HEK293 (cell line): ENCODE measurements around the gene PDLIM4.

Experiments used
- CTCF ChIA-PET: fragments of 350-600 bp; formaldehyde crosslinking; extraction: SDS; loops from one replicate; lab custom pipeline; 2021; ENCODE audit warnings: antibody characterized with exemption; lab: Yijun Ruan, JAX
- POLR2A ChIA-PET: fragments of 300-600 bp; formaldehyde crosslinking; extraction: SDS; loops from one replicate; lab custom pipeline; 2020; ENCODE audit warnings: antibody characterized with exemption, inconsistent platforms; lab: Yijun Ruan, JAX
- H3K27ac ChIP-seq: fragments of 200-500 bp; sonication (Bioruptor generic); 2 replicates; pipeline ENCODE4 v1.5.1; 2014; ENCODE audit warnings: low read depth, low read length, control low read depth, inconsistent platforms; ENCODE audit errors: extremely low read depth
- H3K36me3 ChIP-seq, 2 experiments: fragments of 200-500 bp in 1 of 2; sonication (Bioruptor generic) in 1 of 2; 1 replicate in 1 of 2; 2 replicates in 1 of 2; pipeline ENCODE4 v1.5.1; 2014 to 2017; ENCODE audit warnings: inconsistent platforms in 2 of 2, low read length in 2 of 2; ENCODE audit not compliant: control insufficient read depth in 2 of 2, insufficient read depth in 1 of 2
- H3K4me1 ChIP-seq: fragments of 200-500 bp; sonication (Bioruptor generic); 2 replicates; pipeline ENCODE4 v1.5.1; 2014; ENCODE audit warnings: mild to moderate bottlenecking, low read length, inconsistent platforms; ENCODE audit not compliant: control insufficient read depth, insufficient read depth
- H3K4me3 ChIP-seq: 2 replicates; pipeline ENCODE4 v1.5.1; 2011; ENCODE audit warnings: low read depth, mild to moderate bottlenecking, control low read depth, low read length, moderate library complexity
- H3K9me3 ChIP-seq: fragments of 200-500 bp; sonication (Bioruptor generic); 2 replicates; pipeline ENCODE4 v1.5.1; 2014; ENCODE audit warnings: low read depth, low read length, inconsistent platforms; ENCODE audit not compliant: control insufficient read depth, insufficient read depth
- EGR2 ChIP-seq: fragments of 450-650 bp; formaldehyde crosslinking; IDR thresholded peaks from 2 replicates; pipeline ENCODE4 v1.5.1; 2016; ENCODE audit warnings: low read depth, missing biosample characterization, missing genetic modification characterization
- FEZF1 ChIP-seq: fragments of 450-650 bp; formaldehyde crosslinking; IDR thresholded peaks from 2 replicates; pipeline ENCODE4 v1.5.1; 2016; ENCODE audit warnings: missing biosample characterization, missing genetic modification characterization
- GLI4 ChIP-seq: fragments of 450-650 bp; formaldehyde crosslinking; IDR thresholded peaks from 2 replicates; pipeline ENCODE4 v1.5.1; 2016; ENCODE audit warnings: missing biosample characterization, missing genetic modification characterization
- REPIN1 ChIP-seq: fragments of 450-650 bp; formaldehyde crosslinking; IDR thresholded peaks from 2 replicates; pipeline ENCODE4 v1.5.1; 2017; ENCODE audit warnings: missing biosample characterization, missing genetic modification characterization, low read depth
- SCRT2 ChIP-seq: fragments of 450-650 bp; formaldehyde crosslinking; IDR thresholded peaks from 2 replicates; pipeline ENCODE4 v1.5.1; 2016; ENCODE audit warnings: missing biosample characterization, missing genetic modification characterization
- YY2 ChIP-seq: fragments of 450-650 bp; formaldehyde crosslinking; IDR thresholded peaks from 2 replicates; pipeline ENCODE4 v1.5.1; 2016; ENCODE audit warnings: missing biosample characterization, missing genetic modification characterization
- ZNF121 ChIP-seq: fragments of 450-650 bp; formaldehyde crosslinking; IDR thresholded peaks from 2 replicates; pipeline ENCODE4 v1.5.1; 2016; ENCODE audit warnings: missing biosample characterization, missing genetic modification characterization
- ZNF239 ChIP-seq: fragments of 450-650 bp; formaldehyde crosslinking; IDR thresholded peaks from 2 replicates; pipeline ENCODE4 v1.5.1; 2016; ENCODE audit warnings: missing biosample characterization, missing genetic modification characterization
- ZNF335 ChIP-seq: fragments of 450-650 bp; formaldehyde crosslinking; conservative IDR thresholded peaks from 2 replicates; pipeline ENCODE4 v1.5.1; 2016; ENCODE audit warnings: missing biosample characterization, missing genetic modification characterization
- ZNF350 ChIP-seq: fragments of 450-650 bp; formaldehyde crosslinking; IDR thresholded peaks from 2 replicates; pipeline ENCODE4 v1.5.0; 2017; ENCODE audit warnings: missing biosample characterization, mild to moderate bottlenecking, missing genetic modification characterization
- ZNF354C ChIP-seq: fragments of 450-650 bp; formaldehyde crosslinking; IDR thresholded peaks from 2 replicates; pipeline ENCODE4 v1.5.1; 2016; ENCODE audit warnings: missing biosample characterization, missing genetic modification characterization, low read depth, borderline replicate concordance
- ZNF37A ChIP-seq: fragments of 450-650 bp; IDR thresholded peaks from 2 replicates; pipeline ENCODE4 v1.5.1; 2018; ENCODE audit warnings: missing biosample characterization, missing genetic modification characterization
- ZNF423 ChIP-seq: fragments of 450-650 bp; formaldehyde crosslinking; IDR thresholded peaks from 2 replicates; pipeline ENCODE4 v1.5.1; 2016; ENCODE audit warnings: missing biosample characterization, missing genetic modification characterization
- ZNF558 ChIP-seq: fragments of 450-650 bp; formaldehyde crosslinking; IDR thresholded peaks from 2 replicates; pipeline ENCODE4 v1.5.1; 2016; ENCODE audit warnings: missing biosample characterization, missing genetic modification characterization
- ZNF560 ChIP-seq: fragments of 450-650 bp; formaldehyde crosslinking; IDR thresholded peaks from 2 replicates; pipeline ENCODE4 v1.5.1; 2017; ENCODE audit warnings: missing biosample characterization, missing genetic modification characterization, borderline replicate concordance
- ZNF610 ChIP-seq: fragments of 450-650 bp; formaldehyde crosslinking; IDR thresholded peaks from 2 replicates; pipeline ENCODE4 v1.5.1; 2016; ENCODE audit warnings: missing biosample characterization, missing genetic modification characterization, borderline replicate concordance
- ZNF670 ChIP-seq: fragments of 450-650 bp; formaldehyde crosslinking; IDR thresholded peaks from 2 replicates; pipeline ENCODE4 v1.5.1; 2016; ENCODE audit warnings: missing biosample characterization, missing genetic modification characterization, low read depth
- ZNF677 ChIP-seq: fragments of 450-650 bp; IDR thresholded peaks from 2 replicates; pipeline ENCODE4 v1.5.0; 2018; ENCODE audit warnings: missing biosample characterization, mild to moderate bottlenecking, missing genetic modification characterization, moderate library complexity
- ZNF701 ChIP-seq: fragments of 450-650 bp; formaldehyde crosslinking; IDR thresholded peaks from 2 replicates; pipeline ENCODE4 v1.5.1; 2016; ENCODE audit warnings: missing biosample characterization, missing genetic modification characterization
- ZNF768 ChIP-seq: fragments of 450-650 bp; formaldehyde crosslinking; IDR thresholded peaks from 2 replicates; pipeline ENCODE4 v1.5.1; 2018; ENCODE audit warnings: missing biosample characterization, mild to moderate bottlenecking, missing genetic modification characterization
- TF ChIP-seq, protein P1 (sequence below): fragments of 450-650 bp; formaldehyde crosslinking; IDR thresholded peaks from 2 replicates; pipeline ENCODE4 v1.5.1; 2017; ENCODE audit warnings: missing biosample characterization, missing genetic modification characterization
- TF ChIP-seq, protein P2 (sequence below): fragments of 450-650 bp; formaldehyde crosslinking; IDR thresholded peaks from 2 replicates; pipeline ENCODE4 v1.5.1; 2016; ENCODE audit warnings: missing biosample characterization, missing genetic modification characterization
- TF ChIP-seq, protein P3 (sequence below): fragments of 450-650 bp; formaldehyde crosslinking; IDR thresholded peaks from 2 replicates; pipeline ENCODE4 v1.5.1; 2016; ENCODE audit warnings: missing biosample characterization, missing genetic modification characterization

The PDLIM4 gene

DNA sequence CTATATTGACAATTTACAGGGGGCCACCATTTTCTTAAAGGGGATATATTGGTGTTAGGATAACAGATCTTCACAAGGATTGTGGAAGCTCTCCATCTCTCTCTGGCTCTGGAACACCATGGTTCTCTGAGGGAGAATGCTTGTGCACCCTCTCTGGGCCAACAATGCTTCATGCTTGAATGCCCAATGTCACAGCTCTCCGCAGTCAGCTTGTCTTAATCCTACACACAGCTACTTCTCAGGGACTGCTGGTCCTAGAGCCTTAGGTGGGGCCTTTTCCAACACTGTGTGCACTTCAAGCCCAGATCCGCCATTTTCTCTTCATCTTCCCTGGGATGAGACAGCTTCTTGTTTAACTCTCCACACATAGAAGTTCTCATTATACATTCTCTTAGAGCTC lies 6.9 kb upstream of the PDLIM4 start:
- ChIA-PET POLR2A (no interaction called here), CTCF (interaction anchor here (0.6 to 6.8 kb wide), 5 partner anchors 10 to 137 kb away, joined by 3 to 52 read pairs (median 4); no protein-coding TSS in a partner anchor)

DNA sequence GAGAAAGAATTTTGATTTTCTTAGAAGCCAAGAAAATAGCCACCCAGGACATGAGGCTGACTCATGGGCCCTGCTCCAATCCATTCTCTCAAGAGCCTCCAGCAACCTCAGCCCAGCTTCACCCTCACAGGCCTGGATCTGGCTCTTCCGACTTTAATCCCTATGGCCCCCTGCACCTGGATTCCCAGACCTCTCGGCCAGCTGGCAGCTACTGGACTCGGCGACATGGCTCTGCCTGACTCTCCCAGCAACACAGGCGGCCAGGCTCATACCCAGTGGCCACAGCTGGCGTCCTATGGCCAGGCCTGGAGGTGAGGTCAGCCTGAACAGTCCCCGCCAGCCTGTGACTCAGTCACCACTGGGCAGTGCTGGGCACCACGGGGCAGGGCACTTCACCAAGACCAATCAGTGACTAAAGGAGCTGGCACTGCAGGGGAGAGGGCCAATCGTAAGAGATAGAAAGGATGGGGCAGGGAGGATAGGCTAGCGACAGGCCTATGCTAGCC lies 6.2 kb upstream of the PDLIM4 start:
- no peaks in the 10 kb centered on the region for H3K9me3 ChIP-seq
- TF ChIP-seq ZNF350 (tag by site-specific recombination) (no peak), ZNF677 (tag by site-specific recombination) (no peak)
- POLR2A ChIA-PET, result no interaction called here
- no peak overlapping the region for H3K27ac ChIP-seq
- H3K36me3 ChIP-seq, result no peaks in the 10 kb centered on the region
- H3K4me1 ChIP-seq, result no peaks in the 10 kb centered on the region
- H3K4me3 ChIP-seq, result no peak overlapping the region
- CTCF ChIA-PET, result interaction anchor here (6.8 kb wide), 1 partner anchor 13 kb away, joined by 52 read pairs; no protein-coding TSS in a partner anchor

More for the DNA sequence above, 6.9 kb upstream of the PDLIM4 start:
- Histone ChIP-seq H3K27ac (no peak overlapping the region), H3K4me3 (no peak overlapping the region), H3K4me1 (no peaks in the 10 kb centered on the region), H3K36me3 (no peaks in the 10 kb centered on the region), H3K9me3 (no peaks in the 10 kb centered on the region)
- TF ChIP-seq EGR2 (tag by site-specific recombination) (no peak), ZNF558 (tag by site-specific recombination) (no peak), ZNF37A (no peak), ZNF768 (no peak), ZNF670 (tag by site-specific recombination) (no peak), ZNF610 (tag by site-specific recombination) (no peak), ZNF335 (tag by site-specific recombination) (no peak), GLI4 (tag by site-specific recombination) (no peak)
- TF ChIP-seq, protein P1, sequence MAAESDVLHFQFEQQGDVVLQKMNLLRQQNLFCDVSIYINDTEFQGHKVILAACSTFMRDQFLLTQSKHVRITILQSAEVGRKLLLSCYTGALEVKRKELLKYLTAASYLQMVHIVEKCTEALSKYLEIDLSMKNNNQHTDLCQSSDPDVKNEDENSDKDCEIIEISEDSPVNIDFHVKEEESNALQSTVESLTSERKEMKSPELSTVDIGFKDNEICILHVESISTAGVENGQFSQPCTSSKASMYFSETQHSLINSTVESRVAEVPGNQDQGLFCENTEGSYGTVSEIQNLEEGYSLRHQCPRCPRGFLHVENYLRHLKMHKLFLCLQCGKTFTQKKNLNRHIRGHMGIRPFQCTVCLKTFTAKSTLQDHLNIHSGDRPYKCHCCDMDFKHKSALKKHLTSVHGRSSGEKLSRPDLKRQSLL (tag by site-specific recombination), result no peak
- TF ChIP-seq, protein P2, sequence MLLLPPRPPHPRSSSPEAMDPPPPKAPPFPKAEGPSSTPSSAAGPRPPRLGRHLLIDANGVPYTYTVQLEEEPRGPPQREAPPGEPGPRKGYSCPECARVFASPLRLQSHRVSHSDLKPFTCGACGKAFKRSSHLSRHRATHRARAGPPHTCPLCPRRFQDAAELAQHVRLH (tag by site-specific recombination), result no peak
- TF ChIP-seq, all 188 proteins: peak for 0

DNA sequence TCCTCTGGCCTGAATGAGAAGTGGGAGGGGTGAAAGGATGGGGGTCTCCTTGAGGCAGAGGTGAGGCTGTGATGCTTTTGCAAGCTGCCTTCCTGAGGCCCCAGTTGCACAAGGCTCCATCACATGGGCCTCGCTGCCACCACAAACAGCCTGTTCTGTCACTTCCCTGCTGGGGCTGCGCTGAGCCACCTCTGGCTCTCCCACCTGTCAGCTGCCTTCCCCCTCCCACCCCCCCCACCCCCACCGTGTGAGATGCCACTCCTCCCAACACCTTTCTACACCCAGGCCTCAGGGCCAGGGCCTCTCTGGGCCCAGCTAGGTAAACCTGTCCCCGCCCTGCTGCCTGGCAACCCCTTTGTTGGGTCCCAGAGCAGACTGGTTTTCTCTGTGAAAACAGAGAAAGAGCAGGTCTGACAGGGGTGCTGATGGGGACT lies 4.5 kb upstream of the PDLIM4 start:
- Histone ChIP-seq H3K4me3 (no peak overlapping the region), H3K36me3 (no peaks in the 10 kb centered on the region), H3K9me3 (no peaks in the 10 kb centered on the region), H3K27ac (no peak overlapping the region), H3K4me1 (no peaks in the 10 kb centered on the region)
- TF ChIP-seq EGR2 (tag by site-specific recombination) (no peak), ZNF354C (no peak), FEZF1 (tag by site-specific recombination) (no peak), ZNF121 (tag by site-specific recombination) (no peak), ZNF423 (no peak), REPIN1 (tag by site-specific recombination) (no peak), SCRT2 (tag by site-specific recombination) (no peak), ZNF701 (tag by site-specific recombination) (no peak), ZNF560 (tag by site-specific recombination) (no peak), YY2 (tag by site-specific recombination) (no peak), ZNF239 (tag by site-specific recombination) (no peak), GLI4 (tag by site-specific recombination) (no peak)
- TF ChIP-seq, protein P3, sequence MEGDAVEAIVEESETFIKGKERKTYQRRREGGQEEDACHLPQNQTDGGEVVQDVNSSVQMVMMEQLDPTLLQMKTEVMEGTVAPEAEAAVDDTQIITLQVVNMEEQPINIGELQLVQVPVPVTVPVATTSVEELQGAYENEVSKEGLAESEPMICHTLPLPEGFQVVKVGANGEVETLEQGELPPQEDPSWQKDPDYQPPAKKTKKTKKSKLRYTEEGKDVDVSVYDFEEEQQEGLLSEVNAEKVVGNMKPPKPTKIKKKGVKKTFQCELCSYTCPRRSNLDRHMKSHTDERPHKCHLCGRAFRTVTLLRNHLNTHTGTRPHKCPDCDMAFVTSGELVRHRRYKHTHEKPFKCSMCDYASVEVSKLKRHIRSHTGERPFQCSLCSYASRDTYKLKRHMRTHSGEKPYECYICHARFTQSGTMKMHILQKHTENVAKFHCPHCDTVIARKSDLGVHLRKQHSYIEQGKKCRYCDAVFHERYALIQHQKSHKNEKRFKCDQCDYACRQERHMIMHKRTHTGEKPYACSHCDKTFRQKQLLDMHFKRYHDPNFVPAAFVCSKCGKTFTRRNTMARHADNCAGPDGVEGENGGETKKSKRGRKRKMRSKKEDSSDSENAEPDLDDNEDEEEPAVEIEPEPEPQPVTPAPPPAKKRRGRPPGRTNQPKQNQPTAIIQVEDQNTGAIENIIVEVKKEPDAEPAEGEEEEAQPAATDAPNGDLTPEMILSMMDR, result no peak
- CTCF ChIA-PET, result no interaction called here
- POLR2A ChIA-PET, result no interaction called here
